H1 (cell line): Measurements from ENCODE around the gene HLA-DQA2. TPM values are rescaled to one million over a fixed set of nuclear protein-coding genes. Genes with fewer than 3 reads are reported as not detected.

ENCODE experiments used
- CTCF ChIA-PET: fragments of 300-600 bp; sonication (Branson Sonifier 250); formaldehyde crosslinking; loops from one replicate; lab custom pipeline; 2021; ENCODE audit not compliant: partially characterized antibody; lab: Charles Lee
- POLR2A ChIA-PET: fragments of 300-600 bp; sonication (Branson Sonifier 250); formaldehyde crosslinking; loops from one replicate; lab custom pipeline; 2021; ENCODE audit warnings: inconsistent platforms; ENCODE audit not compliant: partially characterized antibody; lab: Charles Lee
- DNase-seq, 2 experiments: peaks; one replicate each; pipeline versions ENCODE4 v3.0.0 to v3.0.0-alpha.2; 2010 to 2022; ENCODE audit warnings: low spot score in 2 of 2, low read depth in 1 of 2, mixed read lengths in 1 of 2
- FAIRE-seq: peaks from 2 replicates; lab custom pipeline; 2011; peaks lifted over from hg19 to GRCh38; lab: Jason Lieb, UNC
- H2AFZ ChIP-seq: 2 replicates; pipeline ENCODE4 v1.8.1; 2012; ENCODE audit warnings: low read length, inconsistent platforms
- H2AK5ac ChIP-seq: 2 replicates; pipeline ENCODE4 v1.6.1; 2013; ENCODE audit warnings: low read depth, low read length
- H2BK120ac ChIP-seq: replicated peaks from 2 replicates; pipeline ENCODE3; 2013; ENCODE audit warnings: low read depth, low read length, inconsistent platforms
- H2BK12ac ChIP-seq: 2 replicates; pipeline ENCODE4 v1.6.1; 2013; ENCODE audit warnings: low read depth, low read length
- H2BK15ac ChIP-seq: 2 replicates; pipeline ENCODE4 v1.6.1; 2013; ENCODE audit warnings: low read length
- H2BK20ac ChIP-seq: 2 replicates; pipeline ENCODE4 v1.6.1; 2013; ENCODE audit warnings: low read length
- H2BK5ac ChIP-seq: 2 replicates; pipeline ENCODE4 v1.6.1; 2013; ENCODE audit warnings: low read depth, low read length
- H3K14ac ChIP-seq: 2 replicates; pipeline ENCODE4 v1.6.1; 2013; ENCODE audit warnings: inconsistent platforms; ENCODE audit not compliant: insufficient read length
- H3K18ac ChIP-seq: 2 replicates; pipeline ENCODE4 v1.6.1; 2013; ENCODE audit warnings: low read length; ENCODE audit errors: extremely low read depth
- H3K23ac ChIP-seq: 2 replicates; pipeline ENCODE4 v1.6.1; 2013; ENCODE audit warnings: inconsistent platforms; ENCODE audit not compliant: insufficient read length
- H3K23me2 ChIP-seq: 2 replicates; pipeline ENCODE4 v1.6.1; 2013; ENCODE audit warnings: low read depth, low read length
- H3K27ac ChIP-seq: 2 replicates; pipeline ENCODE4 v1.6.1; 2011; ENCODE audit warnings: low read depth, low read length, inconsistent platforms
- H3K27me3 ChIP-seq, 4 experiments: replicated peaks in 1 of 4; 1 replicate in 1 of 4; 2 replicates in 3 of 4; pipeline versions ENCODE4 v1.6.1 to v1.8.1; 2011 to 2013; ENCODE audit warnings: low read length in 3 of 4, mild to moderate bottlenecking in 3 of 4, inconsistent platforms in 2 of 4, mixed read lengths in 2 of 4, moderate library complexity in 1 of 4; ENCODE audit not compliant: control insufficient read depth in 3 of 4, insufficient read depth in 3 of 4; ENCODE audit errors: extremely low read depth in 1 of 4
- H3K36me3 ChIP-seq, 4 experiments: 2 replicates each; pipeline versions ENCODE4 v1.6.1 to v1.8.1; 2011 to 2013; ENCODE audit warnings: mild to moderate bottlenecking in 4 of 4, low read length in 3 of 4, moderate library complexity in 2 of 4, control low read depth in 1 of 4, inconsistent platforms in 1 of 4; ENCODE audit not compliant: insufficient read depth in 4 of 4, control insufficient read depth in 2 of 4
- H3K4ac ChIP-seq: replicated peaks from 2 replicates; pipeline ENCODE3; 2013; ENCODE audit warnings: low read length, low read depth, mixed read lengths, inconsistent platforms; ENCODE audit not compliant: insufficient read length
- H3K4me1 ChIP-seq, 4 experiments: replicated peaks in 1 of 4; 1 replicate in 1 of 4; 2 replicates in 3 of 4; pipeline versions ENCODE4 v1.6.1 to v1.8.1; 2011 to 2013; ENCODE audit warnings: low read length in 3 of 4, inconsistent platforms in 2 of 4, mixed read lengths in 1 of 4; ENCODE audit not compliant: insufficient read depth in 4 of 4, control insufficient read depth in 3 of 4
- H3K4me2 ChIP-seq, 2 experiments: 2 replicates each; pipeline versions ENCODE4 v1.6.1 to v1.8.1; 2011 to 2013; ENCODE audit warnings: low read depth in 2 of 2, low read length in 2 of 2, control low read depth in 1 of 2, inconsistent platforms in 1 of 2, mild to moderate bottlenecking in 1 of 2; ENCODE audit not compliant: insufficient read depth in 1 of 2
- H3K4me3 ChIP-seq, 4 experiments: fragments of 200-600, 300-600 bp in 1 of 4; sonication (generic), shearing (Covaris generic), sonication (Bioruptor Twin) in 1 of 4; 2 replicates each; pipeline versions ENCODE4 v1.5.1 to v1.8.1; 2011 to 2016; ENCODE audit warnings: low read length in 4 of 4, low read depth in 3 of 4, control low read depth in 2 of 4, inconsistent platforms in 2 of 4, mild to moderate bottlenecking in 2 of 4, mixed read lengths in 1 of 4, moderate library complexity in 1 of 4; ENCODE audit not compliant: insufficient read depth in 2 of 4; ENCODE audit errors: extremely low read depth in 1 of 4
- H3K56ac ChIP-seq: replicated peaks from 2 replicates; pipeline ENCODE3; 2013; ENCODE audit warnings: low read depth, mild to moderate bottlenecking, mixed read lengths, low read length, inconsistent platforms; ENCODE audit not compliant: insufficient read length
- H3K79me1 ChIP-seq: 2 replicates; pipeline ENCODE4 v1.6.1; 2013; ENCODE audit warnings: low read depth, low read length, control low read depth
- H3K79me2 ChIP-seq, 2 experiments: 2 replicates each; pipeline versions ENCODE4 v1.6.1 to v1.8.1; 2012 to 2013; ENCODE audit warnings: low read length in 2 of 2, mild to moderate bottlenecking in 2 of 2, inconsistent platforms in 1 of 2; ENCODE audit not compliant: insufficient read depth in 2 of 2, control insufficient read depth in 1 of 2
- H3K9ac ChIP-seq, 4 experiments: replicated peaks in 1 of 4; 1 replicate in 1 of 4; 2 replicates in 3 of 4; pipeline versions ENCODE4 v1.6.1 to v1.8.1; 2011 to 2013; ENCODE audit warnings: low read depth in 3 of 4, low read length in 3 of 4, control low read depth in 2 of 4, mild to moderate bottlenecking in 2 of 4, moderate library complexity in 2 of 4, inconsistent platforms in 1 of 4; ENCODE audit errors: extremely low read depth in 1 of 4
- H3K9me3 ChIP-seq, 2 experiments: 2 replicates each; pipeline versions ENCODE4 v1.6.1 to v1.8.1; 2012 to 2013; ENCODE audit warnings: mild to moderate bottlenecking in 2 of 2, moderate library complexity in 2 of 2, control low read depth in 1 of 2, inconsistent platforms in 1 of 2, low read depth in 1 of 2, low read length in 1 of 2, mixed read lengths in 1 of 2; ENCODE audit not compliant: insufficient read depth in 2 of 2
- H4K20me1 ChIP-seq, 2 experiments: replicated peaks in 1 of 2; 2 replicates each; pipeline versions ENCODE3 to v1.8.1; 2011 to 2013; ENCODE audit warnings: inconsistent platforms in 2 of 2, low read length in 2 of 2, mild to moderate bottlenecking in 1 of 2; ENCODE audit not compliant: insufficient read depth in 2 of 2, control insufficient read depth in 1 of 2
- H4K5ac ChIP-seq: 2 replicates; pipeline ENCODE4 v1.6.1; 2013; ENCODE audit warnings: low read length, low read depth, mixed read lengths, inconsistent platforms; ENCODE audit not compliant: insufficient read length
- H4K8ac ChIP-seq: 2 replicates; pipeline ENCODE4 v1.8.0; 2013; ENCODE audit warnings: mild to moderate bottlenecking, moderate library complexity, low read length, inconsistent platforms; ENCODE audit not compliant: insufficient read depth; ENCODE audit errors: extremely low read depth
- H4K91ac ChIP-seq: replicated peaks from 2 replicates; pipeline ENCODE3; 2013; ENCODE audit warnings: low read length, mixed read lengths, inconsistent platforms; ENCODE audit not compliant: insufficient read length
- ASH2L ChIP-seq: fragments of 200-600, 300-600 bp; sonication (generic); IDR thresholded peaks from one replicate; pipeline ENCODE4 v1.7.1; 2017; ENCODE audit warnings: low read length
- CBX5 ChIP-seq: fragments of 300-800, 300-1000 bp; sonication (generic); IDR thresholded peaks from 2 replicates; pipeline ENCODE4 v1.7.1; 2016; ENCODE audit warnings: antibody characterized with exemption, low read length, low read depth
- CEBPB ChIP-seq: IDR thresholded peaks from 2 replicates; pipeline ENCODE4 v1.6.1; 2012; ENCODE audit warnings: low read depth, low read length
- EGR1 ChIP-seq: IDR thresholded peaks from 2 replicates; pipeline ENCODE4 v1.6.1; 2011; ENCODE audit warnings: low read depth, low read length, borderline replicate concordance
- RBBP5 ChIP-seq: IDR thresholded peaks from 2 replicates; pipeline ENCODE4 v1.7.1; 2012; ENCODE audit warnings: low read depth, mild to moderate bottlenecking, inconsistent platforms, low read length, moderate library complexity, borderline replicate concordance
- SP2 ChIP-seq: IDR thresholded peaks from 2 replicates; pipeline ENCODE4 v1.6.1; 2012; ENCODE audit warnings: mild to moderate bottlenecking, low read length, inconsistent platforms
- TAF1 ChIP-seq: IDR thresholded peaks from 2 replicates; pipeline ENCODE4 v1.6.1; 2011; ENCODE audit warnings: mild to moderate bottlenecking, low read depth, low read length
- TBP ChIP-seq: IDR thresholded peaks from 2 replicates; pipeline ENCODE4 v1.6.1; 2011; ENCODE audit warnings: low read depth, low read length, improper control_type of control experiment
- ZNF274 ChIP-seq: IDR thresholded peaks from 2 replicates; pipeline ENCODE4 v1.7.0; 2012; ENCODE audit warnings: low read length, borderline replicate concordance; ENCODE audit errors: extremely low read depth
- polyA plus RNA-seq, 7 experiments: library from polyadenylated mRNA; depleted of rRNA in 3 of 7; stranded (reverse) in 5 of 7; unstranded in 2 of 7; fragments of >200 nt in 5 of 7; fragments of 200-250 nt in 2 of 7; gene quantifications; 1 replicate in 5 of 7; 2 replicates in 1 of 7; 4 replicates in 1 of 7; pipeline versions ENCODE4 v1.2.1 to v1.2.3, GENCODE V29; 2011 to 2013; ENCODE audit warnings: missing spikeins in 2 of 7, mixed read lengths in 2 of 7
- total RNA-seq: library from RNA; stranded (reverse); fragmentation: NEBNext Ultra II Directional; extraction: Animal tissue kit (Norgen Biotek cat#: 25700); gene quantifications from 2 replicates; pipeline ENCODE4 v1.2.1, GENCODE V29; 2021

HLA-DQA2 gene
- total and polyA plus RNA-seq, 2 of the 8 experiments (the other 6 are each of a cell fraction or from before 2014, with no cell fraction given), result not detected

GRCh38 chr6:32779036-32779435 is 37.8 kb downstream of the HLA-DQA2 start:
- Histone ChIP-seq H3K9me3 (no peaks in the 10 kb centered on the region), H4K5ac (no peak overlapping the region), H2BK5ac (no peak overlapping the region), H3K79me2 (no peaks in the 10 kb centered on the region), H2AFZ (no peak overlapping the region), H3K9ac (no peak overlapping the region)
- no peak for DNase-seq
- TF ChIP-seq EGR1 (no peak), ZNF274 (no peak), ASH2L (no peak), CBX5 (no peak), TBP (no peak), TAF1 (no peak), CEBPB (no peak), SP2 (no peak), RBBP5 (no peak)
- TF ChIP-seq, all 59 proteins: peak for 0
- Histone ChIP-seq H3K4me2 (no peak overlapping the region), H4K20me1 (no peaks in the 10 kb centered on the region), H3K14ac (no peak overlapping the region), H4K91ac (no peak overlapping the region), H3K4me3 (no peak overlapping the region), H3K27me3 (no peaks in the 10 kb centered on the region), H2AK5ac (no peak overlapping the region), H2BK120ac (no peak overlapping the region), H3K36me3 (no peaks in the 10 kb centered on the region), H2BK20ac (no peak overlapping the region), H3K23me2 (no peaks in the 10 kb centered on the region), H3K4ac (no peak overlapping the region), H4K8ac (no peak overlapping the region), H2BK12ac (no peak overlapping the region), H2BK15ac (no peak overlapping the region), H3K79me1 (no peaks in the 10 kb centered on the region), H3K23ac (no peak overlapping the region), H3K4me1 (no peaks in the 10 kb centered on the region), H3K18ac (no peak overlapping the region), H3K27ac (no peak overlapping the region), H3K56ac (no peak overlapping the region)
- CTCF ChIA-PET, result interaction anchor here (0.9 to 1.3 kb wide), 7 partner anchors 12 to 365 kb away, joined by 3 to 5 read pairs (median 3); no protein-coding TSS in a partner anchor
- no peak for FAIRE-seq
- POLR2A ChIA-PET, result no interaction called here
